ENCODE data around the gene HGD.
"Not testable (repeated sequence)": the region's sequence is repeated elsewhere in the genome, so short reads cannot be mapped to it uniquely, and the experiment has no call there.

The HGD gene

DNA sequence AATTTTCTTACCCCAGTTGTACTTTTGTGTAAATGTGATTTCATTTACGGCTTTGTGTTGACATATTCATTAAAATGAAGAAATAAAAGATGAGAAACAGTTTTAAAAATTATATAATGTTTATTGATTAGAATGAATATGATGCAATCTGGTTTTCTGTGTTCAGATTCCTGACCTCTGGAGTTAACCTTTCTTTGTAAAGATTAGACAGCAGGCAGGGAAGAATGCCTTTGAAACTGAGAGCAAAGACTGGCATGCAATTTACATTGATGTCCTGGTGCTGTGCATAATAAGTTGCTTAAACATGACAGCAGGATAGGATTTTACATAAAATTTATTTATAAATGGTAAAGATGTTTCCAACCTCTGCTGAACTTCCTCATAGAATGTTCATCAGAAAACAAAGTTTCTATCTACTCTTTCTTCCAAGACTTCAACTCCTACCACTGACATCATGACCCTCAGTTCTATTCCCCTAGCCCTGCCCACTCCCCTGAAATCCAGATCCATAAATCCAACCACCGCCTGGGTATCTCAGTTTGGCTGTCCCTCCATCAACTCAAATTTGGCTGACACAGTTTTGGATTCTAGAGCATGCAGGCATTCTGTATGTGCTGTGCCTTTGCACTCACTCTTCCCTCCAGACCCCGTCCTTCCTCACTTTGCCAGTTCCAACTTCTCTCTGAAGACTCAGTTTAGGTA is 1.7 kb downstream of the HGD start:
- H3K4me3 ChIP-seq (ENCODE audit: low read length) = no peak overlapping the region
- TF ChIP-seq, protein P1, sequence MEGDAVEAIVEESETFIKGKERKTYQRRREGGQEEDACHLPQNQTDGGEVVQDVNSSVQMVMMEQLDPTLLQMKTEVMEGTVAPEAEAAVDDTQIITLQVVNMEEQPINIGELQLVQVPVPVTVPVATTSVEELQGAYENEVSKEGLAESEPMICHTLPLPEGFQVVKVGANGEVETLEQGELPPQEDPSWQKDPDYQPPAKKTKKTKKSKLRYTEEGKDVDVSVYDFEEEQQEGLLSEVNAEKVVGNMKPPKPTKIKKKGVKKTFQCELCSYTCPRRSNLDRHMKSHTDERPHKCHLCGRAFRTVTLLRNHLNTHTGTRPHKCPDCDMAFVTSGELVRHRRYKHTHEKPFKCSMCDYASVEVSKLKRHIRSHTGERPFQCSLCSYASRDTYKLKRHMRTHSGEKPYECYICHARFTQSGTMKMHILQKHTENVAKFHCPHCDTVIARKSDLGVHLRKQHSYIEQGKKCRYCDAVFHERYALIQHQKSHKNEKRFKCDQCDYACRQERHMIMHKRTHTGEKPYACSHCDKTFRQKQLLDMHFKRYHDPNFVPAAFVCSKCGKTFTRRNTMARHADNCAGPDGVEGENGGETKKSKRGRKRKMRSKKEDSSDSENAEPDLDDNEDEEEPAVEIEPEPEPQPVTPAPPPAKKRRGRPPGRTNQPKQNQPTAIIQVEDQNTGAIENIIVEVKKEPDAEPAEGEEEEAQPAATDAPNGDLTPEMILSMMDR (IDR thresholded peaks at IDR 0.05; ENCODE audit: insufficient read depth, low read depth, low read length, missing control alignments) = no peak
- DNase-seq (ENCODE audit: low read depth) = no peak

DNA sequence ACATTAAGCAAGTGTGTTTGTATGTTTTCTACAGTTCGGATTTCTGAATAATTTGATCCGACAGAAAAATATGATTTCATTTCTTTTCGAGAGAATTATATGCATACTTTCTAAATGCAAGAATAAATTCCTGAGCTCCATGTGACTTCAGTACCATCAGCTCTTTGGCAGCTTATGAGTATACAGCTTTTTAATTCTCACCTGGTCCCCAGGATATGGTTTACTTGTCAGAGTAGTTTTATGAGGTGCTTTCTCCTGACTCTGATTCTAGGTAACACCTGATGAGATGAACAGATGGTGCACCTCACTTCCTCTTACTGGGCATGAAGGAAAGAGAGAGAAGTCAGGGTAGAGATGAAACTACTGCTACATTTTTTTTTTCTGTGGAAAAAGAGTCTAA is 3.1 kb downstream of the HGD start:
- TF ChIP-seq, protein P1 (IDR thresholded peaks at IDR 0.05; ENCODE audit: insufficient read depth, low read depth, low read length, missing control alignments) = no peak
- no peak overlapping the region for H3K4me3 ChIP-seq (ENCODE audit: low read length)
- peak; percentile 1 for DNase-seq (ENCODE audit: low read depth)

DNA sequence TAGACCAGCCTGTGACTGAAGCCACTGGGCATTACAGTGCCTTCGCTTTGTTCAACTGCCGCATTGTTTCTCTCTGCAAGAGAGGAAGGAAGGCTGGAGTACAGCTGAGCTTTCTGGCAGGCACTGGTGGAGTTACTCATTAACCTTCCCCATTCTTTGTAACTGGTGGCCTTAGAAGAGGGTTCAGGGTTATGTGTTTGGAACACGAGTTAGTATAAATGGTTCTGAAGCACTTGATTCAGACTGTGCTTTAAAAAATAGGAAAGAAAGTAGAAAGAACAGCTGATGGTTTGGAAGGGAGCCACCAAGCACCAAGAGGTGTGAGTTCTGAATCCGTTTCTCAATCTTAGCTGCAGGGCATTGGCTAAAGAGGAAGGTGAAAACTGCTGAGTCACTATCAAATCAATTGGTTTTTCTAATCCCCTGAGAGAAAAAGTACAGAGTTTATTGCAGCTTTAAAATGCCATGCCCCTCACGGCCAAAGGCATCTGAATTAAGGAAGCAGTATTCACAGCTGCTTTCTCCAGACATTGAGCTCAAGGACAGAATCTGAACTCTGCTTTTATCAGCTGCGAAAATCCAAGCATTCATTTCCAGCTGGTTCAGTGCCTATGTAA is 3.6 kb downstream of the HGD start:
- H3K4me3 ChIP-seq (ENCODE audit: low read length) = no peak overlapping the region
- TF ChIP-seq, protein P1 (IDR thresholded peaks at IDR 0.05; ENCODE audit: insufficient read depth, low read depth, low read length, missing control alignments) = no peak
- DNase-seq (ENCODE audit: low read depth) = peak; percentile 76

DNA sequence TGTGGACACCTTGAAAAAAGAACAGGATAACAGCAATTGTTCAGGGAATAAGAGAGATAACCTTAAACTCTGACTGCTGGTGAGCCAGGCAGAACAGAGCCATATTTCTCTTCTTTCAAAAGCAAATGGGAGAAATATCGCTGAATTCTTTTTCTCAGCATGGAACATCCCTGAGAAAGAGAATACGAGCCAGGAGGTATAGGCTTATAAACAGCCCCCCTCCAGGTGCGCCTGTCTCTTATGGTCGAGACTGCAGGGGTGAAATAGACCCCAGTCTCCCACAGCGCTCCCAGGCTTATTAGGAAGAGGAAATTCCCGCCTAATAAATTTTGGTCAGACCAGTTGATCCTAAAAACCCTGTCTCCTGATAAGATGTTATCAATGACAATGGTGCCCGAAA is 4.8 kb downstream of the HGD start:
- DNase-seq (ENCODE audit: low read depth); H3K4me3 ChIP-seq (ENCODE audit: low read length): not testable (repeated sequence)

DNA sequence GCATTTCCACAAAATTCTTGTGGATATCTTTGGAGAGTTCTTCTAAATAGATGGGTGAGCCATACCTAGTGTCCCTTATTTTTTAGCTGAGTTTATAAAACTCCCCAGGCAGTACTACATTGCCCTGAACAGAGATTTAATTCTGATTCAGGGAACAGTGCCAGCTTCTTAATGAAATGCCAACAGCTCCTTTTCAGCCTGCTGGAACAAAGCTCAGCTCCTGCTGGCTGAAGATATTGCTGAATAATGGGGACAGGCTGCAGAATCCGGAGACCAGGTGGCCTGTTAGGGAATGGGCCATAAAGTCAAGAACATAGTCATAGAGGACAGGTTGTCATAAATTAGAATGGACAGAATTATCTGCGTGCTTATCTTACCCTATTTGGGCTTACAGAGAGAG is 8.9 kb downstream of the HGD start:
- no peak for DNase-seq (ENCODE audit: low read depth)
- no peak overlapping the region for H3K4me3 ChIP-seq (ENCODE audit: low read length)
- TF ChIP-seq, protein P1 (IDR thresholded peaks at IDR 0.05; ENCODE audit: insufficient read depth, low read depth, low read length, missing control alignments) = no peak

DNA sequence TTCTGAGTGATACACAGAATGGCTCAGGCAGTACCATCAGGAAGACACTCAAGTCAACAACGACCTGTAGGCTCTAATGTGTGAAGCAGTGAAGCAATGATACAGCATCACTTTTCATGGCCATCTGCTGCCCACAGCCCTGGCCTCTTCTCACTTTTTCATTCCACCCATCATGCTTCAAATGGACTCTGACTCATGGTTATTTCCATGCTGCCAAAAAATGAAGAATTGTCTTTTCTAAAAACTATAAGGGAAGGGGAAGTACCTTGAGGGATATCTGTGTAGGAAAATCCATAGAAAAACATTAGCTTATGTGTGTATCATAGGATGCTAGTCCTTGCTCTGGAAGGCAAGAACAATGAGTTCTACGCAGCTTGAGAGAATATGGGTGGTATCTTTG is 11.5 kb downstream of the HGD start:
- TF ChIP-seq, protein P1 (IDR thresholded peaks at IDR 0.05; ENCODE audit: insufficient read depth, low read depth, low read length, missing control alignments) = no peak
- no peak overlapping the region for H3K4me3 ChIP-seq (ENCODE audit: low read length)
- DNase-seq (ENCODE audit: low read depth) = no peak

DNA sequence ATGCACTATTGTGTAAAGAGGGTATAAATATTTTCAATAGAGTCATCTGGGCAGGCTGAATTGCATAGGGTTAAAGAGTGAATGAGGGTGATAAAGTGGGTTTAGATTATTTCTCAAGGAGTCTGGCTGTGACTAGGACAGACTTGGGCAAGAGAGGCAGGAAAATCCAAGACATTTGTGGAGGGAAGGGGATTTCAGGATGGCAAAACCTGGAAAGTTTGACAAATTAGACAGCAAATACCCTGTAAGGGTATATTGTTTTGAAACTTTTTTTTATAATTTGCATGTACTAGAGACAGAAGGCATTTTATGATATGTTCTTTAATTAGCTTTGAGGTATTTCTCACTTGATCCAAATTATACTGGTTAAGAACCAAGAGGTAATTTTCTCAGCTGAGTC is 17.1 kb downstream of the HGD start:
- TF ChIP-seq, protein P1 (IDR thresholded peaks at IDR 0.05; ENCODE audit: insufficient read depth, low read depth, low read length, missing control alignments) = no peak
- no peak for DNase-seq (ENCODE audit: low read depth)
- H3K4me3 ChIP-seq (ENCODE audit: low read length) = no peak overlapping the region

Data from epithelial cell of esophagus (primary cell).